HG03565 (cell line): ENCODE data around the gene OR10H1.
"Not testable (repeated sequence)": the region's sequence is repeated elsewhere in the genome, so short reads cannot be mapped to it uniquely, and the experiment has no call there.

Source experiments
- ATAC-seq: cut with Tn5 transposase; IDR thresholded peaks from one replicate; pipeline ENCODE4 v1.9.1; 2021; ENCODE audit warnings: mild to moderate bottlenecking, moderate library complexity; ENCODE audit not compliant: unreplicated experiment

Gene OR10H1

DNA sequence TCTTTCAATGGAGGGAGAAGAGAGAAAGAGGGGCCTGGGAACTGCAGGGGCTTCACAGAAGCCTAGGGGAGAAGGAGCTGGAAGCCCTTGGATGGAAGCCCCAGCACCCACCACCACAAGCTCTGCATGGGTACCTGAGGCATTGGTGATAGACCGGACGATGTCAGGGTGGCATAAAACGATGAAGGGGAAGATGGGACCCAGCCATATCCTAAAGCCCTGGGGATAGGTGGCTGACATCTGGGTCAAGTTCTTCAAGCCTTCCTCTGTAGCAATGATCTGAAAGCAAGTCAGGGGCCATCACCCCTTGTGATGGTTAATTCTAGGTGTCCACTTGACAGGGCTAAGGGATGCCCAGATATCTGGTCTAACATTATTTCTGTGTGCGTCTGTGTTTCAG, 39.2 kb downstream of the OR10H1 start:
- ATAC-seq, result no peak

DNA sequence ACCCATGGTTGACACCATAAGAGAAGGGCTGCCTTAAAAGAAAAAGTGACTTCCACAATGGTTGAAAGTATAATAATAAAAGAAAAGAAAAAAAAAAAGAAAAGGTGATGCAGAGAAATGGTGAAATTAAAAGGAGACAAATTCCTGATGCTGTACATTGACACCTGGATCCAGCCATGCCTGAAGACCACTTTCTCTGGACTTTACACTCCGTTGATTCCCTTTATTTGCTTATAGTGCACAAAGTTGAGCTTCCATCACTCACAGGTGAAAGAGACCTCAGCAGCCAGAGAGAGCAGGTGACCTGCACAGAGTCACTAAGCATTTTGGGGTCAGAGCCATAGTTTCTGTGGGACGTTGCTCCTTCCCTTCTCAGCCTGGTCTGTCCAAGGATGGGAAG, 40.2 kb downstream of the OR10H1 start:
- ATAC-seq, result no peak

DNA sequence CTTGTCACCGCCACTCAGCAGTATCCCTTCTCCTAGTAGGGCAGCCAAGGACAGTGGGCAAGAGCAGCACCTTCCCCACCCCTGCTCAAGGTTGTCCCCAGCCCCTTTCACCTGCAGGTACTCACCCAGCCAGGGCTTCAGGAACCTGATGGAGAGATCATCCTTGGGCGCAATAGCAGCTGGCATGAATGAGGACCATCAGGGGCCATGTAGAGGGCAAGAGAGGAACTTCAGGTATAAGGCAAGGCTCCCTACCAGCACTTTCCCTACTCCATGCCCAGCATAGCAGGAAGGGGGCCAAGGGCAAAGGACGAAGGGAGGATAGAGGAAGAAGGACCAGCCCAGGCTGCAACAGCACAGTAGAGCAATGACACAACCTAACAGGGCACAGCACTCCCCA, 41.3 kb downstream of the OR10H1 start:
- not testable (repeated sequence) for ATAC-seq

DNA sequence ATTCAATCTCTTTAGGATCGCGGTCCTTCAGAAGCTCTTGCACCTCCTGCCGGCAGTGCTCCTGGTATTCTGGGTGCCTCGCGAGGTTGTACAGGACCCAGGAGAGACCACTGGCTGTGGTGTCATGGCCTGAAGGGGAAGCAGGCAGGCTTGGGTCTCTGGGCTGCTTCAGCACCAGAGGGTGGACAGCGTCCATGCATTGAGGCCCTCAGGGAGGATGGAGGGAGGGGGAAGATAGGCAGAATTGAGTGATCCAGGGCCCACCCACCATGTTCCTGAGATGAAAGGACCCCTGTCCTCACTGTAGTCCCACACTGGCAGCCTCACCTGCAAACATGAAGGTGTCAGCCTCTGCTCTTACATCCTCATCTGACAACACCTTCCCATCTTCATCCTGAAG, 45.9 kb downstream of the OR10H1 start:
- ATAC-seq, result no peak

DNA sequence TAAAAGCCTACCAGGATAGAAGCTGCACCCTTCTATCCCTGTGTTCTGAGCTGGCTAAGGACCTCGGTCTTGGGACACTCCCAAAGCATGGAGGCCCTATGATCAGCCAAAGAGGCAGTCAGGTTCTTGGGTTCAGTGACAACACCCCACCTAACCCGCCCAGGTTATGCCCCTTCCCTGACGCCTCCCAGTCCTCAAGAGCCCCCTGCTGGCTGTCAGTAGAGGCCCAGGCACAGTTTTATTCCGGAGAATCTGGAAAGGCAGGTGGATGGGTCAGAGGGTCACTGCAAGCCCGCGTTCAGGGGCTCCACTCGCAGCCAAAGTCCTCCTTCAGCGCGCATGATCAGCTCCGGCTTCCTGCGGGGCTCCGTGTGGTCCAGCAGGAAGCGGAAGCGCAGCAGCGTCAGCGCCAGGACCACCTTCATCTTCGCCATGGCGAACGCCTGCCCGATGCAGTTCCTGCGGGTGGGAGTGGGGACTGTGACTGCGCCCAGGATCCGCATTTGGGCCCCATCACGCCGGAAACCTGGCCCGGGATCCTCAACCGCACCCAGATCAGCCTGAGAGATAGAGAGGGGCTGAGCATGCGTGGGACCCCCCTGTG, 55.4 kb downstream of the OR10H1 start:
- ATAC-seq, result no peak

DNA sequence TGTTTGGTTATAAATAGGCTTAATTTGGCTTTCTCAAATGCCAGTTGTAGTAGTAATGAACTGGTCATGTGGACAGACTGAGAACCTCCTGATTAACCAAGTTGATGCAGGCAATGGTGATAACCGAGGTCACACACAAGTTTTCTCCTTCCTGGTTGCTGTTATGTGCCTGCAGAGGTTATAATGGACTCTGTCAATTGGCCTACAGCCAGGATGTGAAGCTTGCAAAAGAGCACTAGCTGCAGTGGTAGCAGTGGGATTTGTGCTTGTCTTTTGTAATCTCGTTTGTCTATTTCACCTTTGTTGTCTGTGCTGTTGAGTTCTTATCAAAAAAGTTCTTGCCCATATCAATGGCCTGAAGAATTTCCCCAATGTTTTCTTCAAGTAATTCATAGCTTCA, 57.1 kb downstream of the OR10H1 start:
- no peak for ATAC-seq
